HepG2 (cell line): Measurements from ENCODE around the gene SEMA6D. TPM values are rescaled to one million over a fixed set of nuclear protein-coding genes. Genes with fewer than 3 reads are reported as not detected.

Experiments used
- ATAC-seq: fragments of 200-7000 bp; cut with Tn5 transposase; 3 replicates; pipeline ENCODE4 v1.9.1; 2020; ENCODE audit warnings: mild to moderate bottlenecking, moderate library complexity
- BruUV-seq: library from RNA; stranded (reverse); fragments of 400-500 nt; replicated peaks from 2 replicates; lab custom pipeline; 2021; lab: Mats Ljungman, UMichigan
- CTCF ChIA-PET: fragments of 300-600 bp; formaldehyde crosslinking; extraction: SDS; loops from one replicate; lab custom pipeline; 2021; ENCODE audit warnings: low total read pairs, inconsistent platforms, low intra/inter-chr PET ratio; lab: Yijun Ruan, JAX
- POLR2A ChIA-PET: fragments of 350-600 bp; sonication (Branson Sonifier 250); formaldehyde crosslinking; loops from one replicate; lab custom pipeline; 2020; ENCODE audit warnings: antibody characterized with exemption, inconsistent platforms; lab: Yijun Ruan, JAX
- DNase-seq: peaks from one replicate; pipeline ENCODE4 v3.0.0-alpha.2; 2015; ENCODE audit warnings: low spot score
- FAIRE-seq: peaks from 3 replicates; lab custom pipeline; 2011; peaks lifted over from hg19 to GRCh38; lab: Jason Lieb, UNC
- H2AFZ ChIP-seq: one replicate; pipeline ENCODE4 v1.6.1; 2011; ENCODE audit warnings: low read length, inconsistent platforms
- H3K27ac ChIP-seq: fragments of 300-600 bp; 3 replicates; pipeline ENCODE4 v1.8.0; 2011; ENCODE audit warnings: mixed run types, mild to moderate bottlenecking, mixed read lengths, low read length, inconsistent platforms; ENCODE audit not compliant: insufficient read depth; ENCODE audit errors: extremely low read length
- H3K27me3 ChIP-seq, 2 experiments: fragments of 200-600 bp in 1 of 2; 2 replicates in 1 of 2; 3 replicates in 1 of 2; pipeline versions ENCODE4 v1.6.0 to v1.8.0; 2011; ENCODE audit warnings: low read length in 2 of 2, mild to moderate bottlenecking in 2 of 2, moderate library complexity in 2 of 2, inconsistent platforms in 1 of 2; ENCODE audit not compliant: insufficient read depth in 2 of 2, control insufficient read depth in 1 of 2
- H3K36me3 ChIP-seq, 2 experiments: fragments of 200-600 bp in 1 of 2; replicated peaks in 1 of 2; 2 replicates in 1 of 2; 3 replicates in 1 of 2; pipeline versions ENCODE4 v1.5.1 to v1.8.0; 2011; ENCODE audit warnings: low read length in 2 of 2, inconsistent platforms in 1 of 2; ENCODE audit not compliant: insufficient read depth in 2 of 2, control insufficient read depth in 1 of 2
- H3K4me1 ChIP-seq: 2 replicates; pipeline ENCODE4 v1.5.1; 2012; ENCODE audit warnings: low read length, inconsistent platforms; ENCODE audit not compliant: insufficient read depth
- H3K4me2 ChIP-seq: 2 replicates; pipeline ENCODE4 v1.6.0; 2011; ENCODE audit warnings: low read depth, low read length, inconsistent platforms
- H3K4me3 ChIP-seq, 3 experiments: fragments of 200-600 bp in 1 of 3; sonication (generic), shearing (Covaris generic) in 1 of 3; replicated peaks in 1 of 3; 2 replicates each; pipeline ENCODE4 v1.5.1; 2011 to 2016; ENCODE audit warnings: low read length in 3 of 3, inconsistent platforms in 2 of 3, low read depth in 2 of 3, mild to moderate bottlenecking in 2 of 3, control low read depth in 1 of 3, mixed read lengths in 1 of 3; ENCODE audit not compliant: insufficient read depth in 1 of 3
- H3K79me2 ChIP-seq: one replicate; pipeline ENCODE4 v1.6.1; 2011; ENCODE audit warnings: low read length, inconsistent platforms; ENCODE audit not compliant: insufficient read depth
- H3K9ac ChIP-seq: 2 replicates; pipeline ENCODE4 v1.6.0; 2011; ENCODE audit warnings: mild to moderate bottlenecking, low read depth, low read length, inconsistent platforms; ENCODE audit not compliant: insufficient read depth
- H3K9me3 ChIP-seq: 2 replicates; pipeline ENCODE4 v1.5.1; 2012; ENCODE audit warnings: mild to moderate bottlenecking, low read length
- H4K20me1 ChIP-seq: 2 replicates; pipeline ENCODE4 v1.6.0; 2011; ENCODE audit warnings: inconsistent platforms, mild to moderate bottlenecking, low read length, moderate library complexity; ENCODE audit not compliant: insufficient read depth
- ARNTL ChIP-seq: sonication (generic); formaldehyde crosslinking; IDR thresholded peaks from 2 replicates; pipeline ENCODE4 v1.4.0; 2020; ENCODE audit warnings: mild to moderate bottlenecking, missing genetic modification reagents
- KMT2B ChIP-seq: IDR thresholded peaks from 2 replicates; pipeline ENCODE4 v1.6.1; 2016; ENCODE audit warnings: missing genetic modification reagents, missing compliant biosample characterization
- MAFF ChIP-seq: IDR thresholded peaks from 2 replicates; pipeline ENCODE4 v1.6.1; 2011; ENCODE audit warnings: low read depth, low read length, improper control_type of control experiment
- MAFK ChIP-seq, 2 experiments: IDR thresholded peaks in 1 of 2; conservative IDR thresholded peaks in 1 of 2; 2 replicates each; pipeline ENCODE4 v1.6.1; 2011; ENCODE audit warnings: improper control_type of control experiment in 2 of 2, low read length in 2 of 2
- MTERF4 ChIP-seq: sonication (generic); formaldehyde crosslinking; IDR thresholded peaks from 2 replicates; pipeline ENCODE4 v1.8.0; 2023; ENCODE audit warnings: mild to moderate bottlenecking, missing genetic modification reagents
- ONECUT2 ChIP-seq: sonication (generic); formaldehyde crosslinking; IDR thresholded peaks from 2 replicates; pipeline ENCODE4 v1.4.0; 2020; ENCODE audit warnings: missing genetic modification reagents
- PAX8 ChIP-seq: sonication (generic); formaldehyde crosslinking; IDR thresholded peaks from 2 replicates; pipeline ENCODE4 v1.8.0; 2022; ENCODE audit warnings: mild to moderate bottlenecking, missing genetic modification reagents, borderline replicate concordance
- REST ChIP-seq, 2 experiments: IDR thresholded peaks; 2 replicates each; pipeline ENCODE4 v1.6.1; 2011 to 2012; ENCODE audit warnings: low read length in 2 of 2, borderline replicate concordance in 1 of 2, low read depth in 1 of 2, mild to moderate bottlenecking in 1 of 2, moderate library complexity in 1 of 2
- SETDB1 ChIP-seq: sonication (generic); formaldehyde crosslinking; IDR thresholded peaks from 2 replicates; pipeline ENCODE4 v1.5.1; 2020; ENCODE audit warnings: missing genetic modification reagents, mild to moderate bottlenecking, borderline replicate concordance
- TCF7L2 ChIP-seq: IDR thresholded peaks from 2 replicates; pipeline ENCODE4 v1.6.1; 2011; ENCODE audit warnings: mild to moderate bottlenecking, low read depth, low read length, moderate library complexity
- ZNF549 ChIP-seq: sonication (generic); formaldehyde crosslinking; IDR thresholded peaks from 2 replicates; pipeline ENCODE4 v1.5.0; 2020; ENCODE audit warnings: missing genetic modification reagents
- ZNF644 ChIP-seq: IDR thresholded peaks from 2 replicates; pipeline ENCODE4 v1.6.1; 2016; ENCODE audit warnings: low read depth
- WGBS: methylation state at CpG from one replicate; pipeline ENCODE4 v1.1.6; 2017; ENCODE audit warnings: low lambda C conversion rate; 5-methylcytosine and 5-hydroxymethylcytosine counted together
- in situ Hi-C: cut with HindIII; loops from 2 replicates; pipeline ENCODE4 v1.10.0; 2017; ENCODE audit warnings: low pct_unique_long_range_greater_than_20kb; ENCODE audit not compliant: extremely low pct_ligation_motif_present
- intact Hi-C: fragments of 100-400 bp; cut with micrococcal nuclease; formaldehyde crosslinking; loops from one replicate; pipeline ENCODE4 v1.10.0; 2022; ENCODE audit not compliant: unreplicated experiment
- polyA plus RNA-seq, 8 experiments: library from polyadenylated mRNA; depleted of rRNA in 3 of 8; stranded (reverse) in 7 of 8; unstranded in 1 of 8; fragments of >200 nt; fragmentation: Illumina TruSeq in 4 of 8; extraction: Trizol in 4 of 8; gene quantifications; 2 replicates each; pipeline versions ENCODE4 v1.2.1 to v1.2.3, GENCODE V29; 2011 to 2016; ENCODE audit warnings: low read depth in 4 of 8, missing spikeins in 1 of 8, mixed read lengths in 1 of 8; ENCODE audit not compliant: insufficient read depth in 1 of 8
- total RNA-seq, 5 experiments: library from RNA; depleted of rRNA; stranded (reverse); fragments of >200 nt; fragmentation: Illumina TruSeq; extraction: Trizol; gene quantifications; 2 replicates each; pipeline ENCODE4 v1.2.3, GENCODE V29; 2016; ENCODE audit warnings: low read depth in 1 of 5

SEMA6D gene
- total and polyA plus RNA-seq, 2 of the 13 experiments (the other 11 are each of a cell fraction or from before 2014, with no cell fraction given): not detected

GRCh38 chr15:47707391-47707790 is 9.9 kb upstream of the SEMA6D start:
- Histone ChIP-seq H3K4me3 (no peak overlapping the region), H3K27me3 (no peaks in the 10 kb centered on the region), H4K20me1 (no peaks in the 10 kb centered on the region), H3K27ac (no peak overlapping the region), H3K4me1 (no peaks in the 10 kb centered on the region), H3K9me3 (no peaks in the 10 kb centered on the region), H2AFZ (no peak overlapping the region), H3K9ac (no peak overlapping the region), H3K79me2 (no peaks in the 10 kb centered on the region), H3K4me2 (no peak overlapping the region), H3K36me3 (no peaks in the 10 kb centered on the region)
- TF ChIP-seq MAFF (peak; percentile 22; the same call in 1 of the 2 replicates), MAFK (conservative IDR thresholded peaks at IDR 0.05 in 1 of 2, IDR thresholded peaks at IDR 0.05 in 1 of 2; ENCODE audit: low read length in 2 of 2) (0 out of 4 replicates have a peak, but pooled peaks have one; percentile 9 to 26), ARNTL (no peak)
- DNase-seq (no peak), ATAC-seq (no peak), FAIRE-seq (no peak)
- in situ Hi-C loops (no loop called here), intact Hi-C loops (no loop called here)
- ChIA-PET POLR2A (no interaction called here), CTCF (no interaction called here)
- no TSS peak for BruUV-seq
- 8% methylated on average over 5 of the region's 5 CpGs for WGBS

- Histone ChIP-seq H3K79me2 (no peaks in the 10 kb centered on the region), H2AFZ (no peak overlapping the region), H4K20me1 (no peaks in the 10 kb centered on the region), H3K27me3 (no peaks in the 10 kb centered on the region), H3K9ac (no peak overlapping the region), H3K4me1 (no peaks in the 10 kb centered on the region), H3K4me3 (no peak overlapping the region), H3K27ac (no peak overlapping the region), H3K36me3 (no peaks in the 10 kb centered on the region), H3K4me2 (no peak overlapping the region), H3K9me3 (no peaks in the 10 kb centered on the region)
- in situ Hi-C loops (no loop called here), intact Hi-C loops (no loop called here)
- WGBS: 36% methylated on average over 3 of the region's 3 CpGs
- CTCF ChIA-PET: no interaction called here
- ATAC-seq: no peak
- BruUV-seq: no TSS peak
- POLR2A ChIA-PET: no interaction called here
- FAIRE-seq: no peak
- no peak for DNase-seq
- TF ChIP-seq ZNF644 (CRISPR knock-in tag) (no peak), SETDB1 (CRISPR knock-in tag) (no peak), ONECUT2 (CRISPR knock-in tag) (no peak), MTERF4 (CRISPR knock-in tag) (no peak), TCF7L2 (no peak), MAFK (conservative IDR thresholded peaks at IDR 0.05 in 1 of 2, IDR thresholded peaks at IDR 0.05 in 1 of 2; ENCODE audit: low read length in 2 of 2) (no peak), REST (IDR thresholded peaks at IDR 0.05; ENCODE audit: borderline replicate concordance in 1 of 2, low read depth in 1 of 2, low read length in 2 of 2) (no peak), KMT2B (no peak), ZNF549 (CRISPR knock-in tag) (no peak), PAX8 (no peak)
These were observed 8.9 kb upstream of the SEMA6D start for GRCh38 chr15:47708161-47708980.
